CD14-positive monocyte (primary cell): Measurements from ENCODE around the gene IL33. TPM values are rescaled to one million over a fixed set of nuclear protein-coding genes. Genes with fewer than 3 reads are reported as not detected.

Experiments used
- DNase-seq, 3 donors: peaks; one replicate each; pipeline ENCODE4 v3.0.0-alpha.2; 2011 to 2022
- H2AFZ ChIP-seq: 2 replicates; pipeline ENCODE4 v1.6.0; 2012; ENCODE audit warnings: mild to moderate bottlenecking, low read depth, low read length, inconsistent platforms; ENCODE audit not compliant: insufficient read depth, poor library complexity, severe bottlenecking
- H3K27ac ChIP-seq, 2 donors: 1 replicate in 1 of 2; 2 replicates in 1 of 2; pipeline ENCODE4 v1.5.1; 2012 to 2013; ENCODE audit warnings: low read length in 2 of 2, control low read depth in 1 of 2, inconsistent platforms in 1 of 2, low read depth in 1 of 2, mild to moderate bottlenecking in 1 of 2
- H3K27me3 ChIP-seq, 2 donors: one replicate each; pipeline versions ENCODE4 v1.6.0 to v1.6.1; 2011 to 2013; ENCODE audit warnings: low read length in 2 of 2; ENCODE audit not compliant: control insufficient read depth in 2 of 2, insufficient read depth in 2 of 2
- H3K36me3 ChIP-seq, 2 donors: replicated peaks in 1 of 2; 1 replicate in 1 of 2; 2 replicates in 1 of 2; pipeline versions ENCODE4 v1.5.1 to v1.6.1; 2012 to 2013; ENCODE audit warnings: low read length in 2 of 2, control low read depth in 1 of 2, inconsistent platforms in 1 of 2, mild to moderate bottlenecking in 1 of 2; ENCODE audit not compliant: insufficient read depth in 2 of 2, control insufficient read depth in 1 of 2
- H3K4me1 ChIP-seq, 2 donors: 1 replicate in 1 of 2; 2 replicates in 1 of 2; pipeline versions ENCODE4 v1.5.1 to v1.6.1; 2012 to 2013; ENCODE audit warnings: low read length in 2 of 2, control low read depth in 1 of 2, inconsistent platforms in 1 of 2, mild to moderate bottlenecking in 1 of 2, moderate library complexity in 1 of 2; ENCODE audit not compliant: insufficient read depth in 2 of 2, control insufficient read depth in 1 of 2
- H3K4me2 ChIP-seq: replicated peaks from 2 replicates; pipeline ENCODE3; 2012; ENCODE audit warnings: low read length, moderate library complexity, mild to moderate bottlenecking; ENCODE audit not compliant: poor library complexity, severe bottlenecking; ENCODE audit errors: extremely low read depth
- H3K4me3 ChIP-seq, 3 experiments: fragments of 200-600 bp in 1 of 3; sonication (generic) in 1 of 3; replicated peaks in 1 of 3; 1 replicate in 2 of 3; 2 replicates in 1 of 3; pipeline ENCODE4 v1.5.1; 2011 to 2013; ENCODE audit warnings: low read length in 3 of 3, mild to moderate bottlenecking in 3 of 3, control low read depth in 2 of 3, low read depth in 2 of 3, inconsistent platforms in 1 of 3, moderate library complexity in 1 of 3
- H3K79me2 ChIP-seq: 2 replicates; pipeline ENCODE4 v1.6.0; 2012; ENCODE audit warnings: mild to moderate bottlenecking, control low read depth, inconsistent platforms, low read length, moderate library complexity; ENCODE audit not compliant: insufficient read depth
- H3K9ac ChIP-seq: 2 replicates; pipeline ENCODE4 v1.6.0; 2017; ENCODE audit warnings: low read length, mild to moderate bottlenecking; ENCODE audit not compliant: insufficient read depth, poor library complexity, severe bottlenecking
- H3K9me3 ChIP-seq, 2 donors: replicated peaks in 1 of 2; 1 replicate in 1 of 2; 2 replicates in 1 of 2; pipeline versions ENCODE4 v1.5.1 to v1.6.1; 2012 to 2013; ENCODE audit warnings: low read length in 2 of 2, control low read depth in 1 of 2; ENCODE audit not compliant: control insufficient read depth in 1 of 2, insufficient read depth in 1 of 2
- H4K20me1 ChIP-seq: 2 replicates; pipeline ENCODE4 v1.6.0; 2012; ENCODE audit warnings: mild to moderate bottlenecking, low read length, control low read depth, moderate library complexity; ENCODE audit not compliant: insufficient read depth
- H3K27ac Mint-ChIP-seq, 7 donors: one replicate each; pipeline ENCODE4 v1.8.0; 2020; ENCODE audit warnings: mild to moderate bottlenecking in 7 of 7, mixed read lengths in 7 of 7, moderate library complexity in 6 of 7, inconsistent platforms in 2 of 7
- H3K27me3 Mint-ChIP-seq, 3 donors: one replicate each; pipeline ENCODE4 v1.8.0; 2021 to 2022; ENCODE audit warnings: low read depth in 3 of 3, mild to moderate bottlenecking in 3 of 3, mixed read lengths in 3 of 3, moderate library complexity in 3 of 3, inconsistent platforms in 1 of 3
- H3K36me3 Mint-ChIP-seq, 2 donors: one replicate each; pipeline ENCODE4 v1.8.0; 2020; ENCODE audit warnings: mixed read lengths in 2 of 2, inconsistent platforms in 1 of 2, mild to moderate bottlenecking in 1 of 2
- H3K4me1 Mint-ChIP-seq: one replicate; pipeline ENCODE4 v1.8.0; 2020; ENCODE audit warnings: mild to moderate bottlenecking, mixed read lengths
- H3K4me3 Mint-ChIP-seq, 2 donors: one replicate each; pipeline ENCODE4 v1.8.0; 2020; ENCODE audit warnings: mild to moderate bottlenecking in 2 of 2, mixed read lengths in 2 of 2, moderate library complexity in 1 of 2
- H3K9me3 Mint-ChIP-seq, 7 donors: one replicate each; pipeline ENCODE4 v1.8.0; 2020 to 2022; ENCODE audit warnings: mixed read lengths in 7 of 7, mild to moderate bottlenecking in 6 of 7, moderate library complexity in 6 of 7, inconsistent platforms in 2 of 7
- WGBS: methylation state at CpG from one replicate; pipeline ENCODE4 v1.1.5; 2013; ENCODE audit warnings: missing lambda C conversion rate; ENCODE audit not compliant: insufficient coverage; 5-methylcytosine and 5-hydroxymethylcytosine counted together
- intact Hi-C, 2 donors: fragments of 100-400 bp; cut with micrococcal nuclease; formaldehyde crosslinking; loops; one replicate each; pipeline versions ENCODE4 v1.15.0 to v1.15.1; 2023
- polyA minus RNA-seq: library from RNA; depleted of rRNA, polyadenylated mRNA; stranded (reverse); fragments of >200 nt; gene quantifications from 2 replicates; pipeline ENCODE4 v1.2.3, GENCODE V29; 2012
- polyA plus RNA-seq, 3 donors: library from polyadenylated mRNA; depleted of rRNA in 1 of 3; unstranded in 2 of 3; stranded (reverse) in 1 of 3; fragments of 300-500 nt in 2 of 3; fragments of >200 nt in 1 of 3; fragmentation: Illumina TruSeq in 2 of 3; gene quantifications; 1 replicate in 2 of 3; 2 replicates in 1 of 3; pipeline ENCODE4 v1.2.3, GENCODE V29; 2012 to 2021
- total RNA-seq, 12 experiments: library from RNA in 1 of 12; stranded (reverse) in 1 of 12; fragments of 120-200 nt in 1 of 12; gene quantifications; one replicate each; pipeline ENCODE4 v1.2.4 and lab custom pipeline; 2013 to 2026; ENCODE audit warnings: mixed read lengths in 6 of 12, inconsistent platforms in 1 of 12
- TF ChIP-seq, protein P1 (sequence below): fragments of 200-600 bp; IDR thresholded peaks from one replicate; pipeline ENCODE4 v1.8.0; 2022; ENCODE audit warnings: antibody characterized with exemption, mild to moderate bottlenecking

IL33 gene, protein sequence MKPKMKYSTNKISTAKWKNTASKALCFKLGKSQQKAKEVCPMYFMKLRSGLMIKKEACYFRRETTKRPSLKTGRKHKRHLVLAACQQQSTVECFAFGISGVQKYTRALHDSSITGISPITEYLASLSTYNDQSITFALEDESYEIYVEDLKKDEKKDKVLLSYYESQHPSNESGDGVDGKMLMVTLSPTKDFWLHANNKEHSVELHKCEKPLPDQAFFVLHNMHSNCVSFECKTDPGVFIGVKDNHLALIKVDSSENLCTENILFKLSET
- 0.06 TPM for total RNA-seq (2013)
- polyA plus RNA-seq (not detected), polyA minus RNA-seq (not detected in 2 replicates), total RNA-seq (lab: John Stamatoyannopoulos, UW) (0 to 0.75 (median 0) reads per million in 11 experiments)

DNA sequence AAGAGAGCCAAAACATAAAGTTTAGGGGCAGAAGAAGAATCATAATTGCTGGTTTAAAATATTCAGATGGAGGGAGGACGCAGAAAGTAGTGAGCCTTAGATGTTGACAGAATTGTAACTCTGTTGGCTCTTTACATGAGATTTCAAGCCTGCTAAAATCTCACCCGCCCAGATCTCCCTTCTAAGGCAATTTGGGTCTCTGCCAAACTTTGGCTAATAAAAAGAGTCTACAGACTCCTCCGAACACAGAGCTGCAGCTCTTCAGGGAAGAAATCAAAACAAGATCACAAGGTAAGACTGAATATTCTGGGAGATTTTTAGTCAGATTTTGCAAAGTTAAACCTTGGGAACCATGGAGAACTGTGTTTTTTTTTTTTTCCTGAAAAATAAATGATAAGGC lies at the start of gene IL33:
IL33 (plus strand) TSS at position 246 of the 400 bp plus-strand sequence. CDS start 25,888 bp downstream, outside the sequence.
- no peak within 1 kb of the TSS for H3K9ac ChIP-seq
- peaks cover 2 to 4% of the 10 kb centered on the region in 2 donors for H3K9me3 ChIP-seq
- Mint-ChIP-seq H3K27ac (peak within 1 kb of the TSS in 1 of 7 donors; percentile 47), H3K36me3 (no peaks in the 10 kb centered on the region), H3K4me3 (no peak within 1 kb of the TSS), H3K27me3 (peaks cover 4 to 7% (median 7%) of the 10 kb centered on the region in 3 donors), H3K9me3 (peaks cover 0 to 9% (median 2%) of the 10 kb centered on the region in 7 donors), H3K4me1 (no peaks in the 10 kb centered on the region)
- H3K36me3 ChIP-seq = no peaks in the 10 kb centered on the region
- H4K20me1 ChIP-seq = no peaks in the 10 kb centered on the region
- no CpG with 5 or more reads among the region's 3 CpGs for WGBS
- H3K4me3 ChIP-seq = no peak within 1 kb of the TSS
- intact Hi-C loops = loop anchor here in 1 of 2 donors (10.0 kb wide), 1 partner anchor 931 kb away; no protein-coding TSS in a partner anchor
- no peak within 1 kb of the TSS for H3K4me2 ChIP-seq
- no peak for DNase-seq
- no peaks in the 10 kb centered on the region for H3K4me1 ChIP-seq
- H3K79me2 ChIP-seq = no peaks in the 10 kb centered on the region
- no peak within 1 kb of the TSS for H2AFZ ChIP-seq
- TF ChIP-seq, protein P1, sequence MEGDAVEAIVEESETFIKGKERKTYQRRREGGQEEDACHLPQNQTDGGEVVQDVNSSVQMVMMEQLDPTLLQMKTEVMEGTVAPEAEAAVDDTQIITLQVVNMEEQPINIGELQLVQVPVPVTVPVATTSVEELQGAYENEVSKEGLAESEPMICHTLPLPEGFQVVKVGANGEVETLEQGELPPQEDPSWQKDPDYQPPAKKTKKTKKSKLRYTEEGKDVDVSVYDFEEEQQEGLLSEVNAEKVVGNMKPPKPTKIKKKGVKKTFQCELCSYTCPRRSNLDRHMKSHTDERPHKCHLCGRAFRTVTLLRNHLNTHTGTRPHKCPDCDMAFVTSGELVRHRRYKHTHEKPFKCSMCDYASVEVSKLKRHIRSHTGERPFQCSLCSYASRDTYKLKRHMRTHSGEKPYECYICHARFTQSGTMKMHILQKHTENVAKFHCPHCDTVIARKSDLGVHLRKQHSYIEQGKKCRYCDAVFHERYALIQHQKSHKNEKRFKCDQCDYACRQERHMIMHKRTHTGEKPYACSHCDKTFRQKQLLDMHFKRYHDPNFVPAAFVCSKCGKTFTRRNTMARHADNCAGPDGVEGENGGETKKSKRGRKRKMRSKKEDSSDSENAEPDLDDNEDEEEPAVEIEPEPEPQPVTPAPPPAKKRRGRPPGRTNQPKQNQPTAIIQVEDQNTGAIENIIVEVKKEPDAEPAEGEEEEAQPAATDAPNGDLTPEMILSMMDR = no peak
- H3K27me3 ChIP-seq = peaks cover 0 to 2% of the 10 kb centered on the region in 2 donors
- no peak within 1 kb of the TSS for H3K27ac ChIP-seq

DNA sequence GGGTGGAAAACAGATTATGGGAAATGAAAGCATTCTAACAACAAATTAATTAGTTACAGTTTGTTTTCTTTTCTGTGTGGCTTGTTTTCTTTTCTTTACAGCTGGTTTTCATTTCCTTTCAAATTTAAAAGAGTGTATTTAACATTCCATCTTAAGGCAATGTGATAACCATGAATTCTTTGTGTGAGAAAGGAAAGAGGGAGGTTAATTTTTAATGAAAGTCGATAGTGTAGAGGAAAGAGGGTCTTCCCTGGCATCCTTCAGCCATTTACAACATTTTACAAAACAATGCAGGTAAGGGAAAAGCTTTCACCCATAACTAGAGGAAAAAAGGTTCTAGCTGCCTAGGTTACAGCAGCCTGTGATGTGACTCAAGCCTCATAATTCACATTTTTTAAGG lies 43.9 kb upstream of the IL33 start:
- Histone ChIP-seq H4K20me1 (no peaks in the 10 kb centered on the region), H3K27me3 (no peaks in the 10 kb centered on the region), H3K36me3 (no peaks in the 10 kb centered on the region), H3K9ac (no peak overlapping the region), H3K27ac (no peak overlapping the region), H3K4me1 (no peaks in the 10 kb centered on the region), H3K9me3 (peaks cover 14 to 17% of the 10 kb centered on the region in 2 donors), H3K4me2 (no peak overlapping the region), H3K79me2 (no peaks in the 10 kb centered on the region), H2AFZ (no peak overlapping the region), H3K4me3 (no peak overlapping the region)
- no peaks in the 10 kb centered on the region for H3K36me3 Mint-ChIP-seq
- WGBS = no CpG with 5 or more reads among the region's 1 CpG
- H3K9me3 Mint-ChIP-seq = peaks cover 12 to 29% (median 16%) of the 10 kb centered on the region in 7 donors
- no peak for DNase-seq
- H3K4me3 Mint-ChIP-seq = no peak overlapping the region
- intact Hi-C loops = no loop called here
- TF ChIP-seq, protein P1 = no peak
- peaks cover 0 to 1% (median 0%) of the 10 kb centered on the region in 3 donors for H3K27me3 Mint-ChIP-seq
- H3K27ac Mint-ChIP-seq = no peak overlapping the region
- H3K4me1 Mint-ChIP-seq = no peaks in the 10 kb centered on the region
